Panc1 (cell line): ENCODE measurements around the gene ERFL. TPM values are rescaled to one million over a fixed set of nuclear protein-coding genes. Genes with fewer than 3 reads are reported as not detected.

Experiments
- ATAC-seq: fragments of 200-7000 bp; cut with Tn5 transposase; 2 replicates; pipeline ENCODE4 v1.9.1; 2020; ENCODE audit warnings: mild to moderate bottlenecking, moderate library complexity
- BruUV-seq: library from RNA; stranded (reverse); fragments of 400-500 nt; replicated peaks from 2 replicates; lab custom pipeline; 2021; lab: Mats Ljungman, UMichigan
- CTCF ChIA-PET: fragments of 300-600 bp; sonication (Branson Sonifier 250); formaldehyde crosslinking; loops from one replicate; lab custom pipeline; 2022; ENCODE audit warnings: antibody characterized with exemption; lab: Charles Lee
- POLR2A ChIA-PET: fragments of 300-600 bp; sonication (Branson Sonifier 250); formaldehyde crosslinking; loops from one replicate; lab custom pipeline; 2022; ENCODE audit warnings: antibody characterized with exemption; lab: Charles Lee
- DNase-seq: peaks from one replicate; pipeline ENCODE4 v3.0.0-alpha.2; 2010; ENCODE audit warnings: low read depth, low spot score
- H3K27ac ChIP-seq: 2 replicates; pipeline ENCODE4 v1.5.1; 2011; ENCODE audit warnings: mild to moderate bottlenecking, low read length, inconsistent platforms
- H3K27me3 ChIP-seq: fragments of 200-500 bp; sonication (Bioruptor generic); 2 replicates; pipeline ENCODE4 v1.6.0; 2014; ENCODE audit warnings: low read length, inconsistent platforms; ENCODE audit not compliant: control insufficient read depth, insufficient read depth
- H3K36me3 ChIP-seq: fragments of 200-500 bp; sonication (Bioruptor generic); 2 replicates; pipeline ENCODE4 v1.5.1; 2014; ENCODE audit warnings: inconsistent platforms, mild to moderate bottlenecking, low read length, moderate library complexity; ENCODE audit not compliant: control insufficient read depth, insufficient read depth
- H3K4me1 ChIP-seq: 2 replicates; pipeline ENCODE4 v1.5.1; 2011; ENCODE audit warnings: inconsistent platforms, mild to moderate bottlenecking, low read length, moderate library complexity; ENCODE audit not compliant: control insufficient read depth, insufficient read depth
- H3K4me3 ChIP-seq, 2 experiments: 2 replicates each; pipeline ENCODE4 v1.5.1; 2011 to 2012; ENCODE audit warnings: low read depth in 2 of 2, low read length in 2 of 2, mild to moderate bottlenecking in 2 of 2, inconsistent platforms in 1 of 2, moderate library complexity in 1 of 2
- H3K9me3 ChIP-seq: fragments of 200-500 bp; sonication (Bioruptor generic); 2 replicates; pipeline ENCODE4 v1.5.1; 2014; ENCODE audit warnings: low read depth, mild to moderate bottlenecking, inconsistent platforms, low read length, moderate library complexity; ENCODE audit not compliant: control insufficient read depth, insufficient read depth
- CTCF ChIP-seq: fragments of 450-650 bp; IDR thresholded peaks from 2 replicates; pipeline ENCODE4 v1.5.1; 2017; ENCODE audit warnings: mild to moderate bottlenecking
- POLR2AphosphoS5 ChIP-seq: IDR thresholded peaks from 2 replicates; pipeline ENCODE4 v1.6.1; 2012; ENCODE audit warnings: mild to moderate bottlenecking, low read depth, low read length, moderate library complexity
- SIN3A ChIP-seq: IDR thresholded peaks from 2 replicates; pipeline ENCODE4 v1.6.1; 2012; ENCODE audit warnings: low read depth, mild to moderate bottlenecking, low read length, moderate library complexity, borderline replicate concordance; ENCODE audit not compliant: insufficient read depth
- TCF7L2 ChIP-seq: IDR thresholded peaks from 2 replicates; pipeline ENCODE4 v1.6.1; 2011; ENCODE audit warnings: mild to moderate bottlenecking, low read depth, low read length, inconsistent platforms
- in situ Hi-C: cut with HindIII; loops from 2 replicates; pipeline ENCODE4 v1.10.0; 2016; ENCODE audit warnings: low sequenced_read_pairs, low pct_unique_long_range_greater_than_20kb
- intact Hi-C: fragments of 100-400 bp; cut with micrococcal nuclease; formaldehyde crosslinking; loops from one replicate; pipeline ENCODE4 v1.10.0; 2022; ENCODE audit not compliant: unreplicated experiment
- total RNA-seq: library from RNA; stranded (reverse); gene quantifications from one replicate; pipeline ENCODE4 v1.2.1, GENCODE V29; 2021; ENCODE audit not compliant: unreplicated experiment
- TF ChIP-seq, protein P1 (sequence below), 2 experiments: IDR thresholded peaks; 2 replicates each; pipeline ENCODE4 v1.6.1; 2011 to 2012; ENCODE audit warnings: low read depth in 2 of 2, control low read depth in 1 of 2, low read length in 1 of 2, mild to moderate bottlenecking in 1 of 2, moderate library complexity in 1 of 2; ENCODE audit not compliant: insufficient read depth in 1 of 2

Gene ERFL
- total RNA-seq, 1 experiment from 2014 or later: 0.18 TPM

DNA sequence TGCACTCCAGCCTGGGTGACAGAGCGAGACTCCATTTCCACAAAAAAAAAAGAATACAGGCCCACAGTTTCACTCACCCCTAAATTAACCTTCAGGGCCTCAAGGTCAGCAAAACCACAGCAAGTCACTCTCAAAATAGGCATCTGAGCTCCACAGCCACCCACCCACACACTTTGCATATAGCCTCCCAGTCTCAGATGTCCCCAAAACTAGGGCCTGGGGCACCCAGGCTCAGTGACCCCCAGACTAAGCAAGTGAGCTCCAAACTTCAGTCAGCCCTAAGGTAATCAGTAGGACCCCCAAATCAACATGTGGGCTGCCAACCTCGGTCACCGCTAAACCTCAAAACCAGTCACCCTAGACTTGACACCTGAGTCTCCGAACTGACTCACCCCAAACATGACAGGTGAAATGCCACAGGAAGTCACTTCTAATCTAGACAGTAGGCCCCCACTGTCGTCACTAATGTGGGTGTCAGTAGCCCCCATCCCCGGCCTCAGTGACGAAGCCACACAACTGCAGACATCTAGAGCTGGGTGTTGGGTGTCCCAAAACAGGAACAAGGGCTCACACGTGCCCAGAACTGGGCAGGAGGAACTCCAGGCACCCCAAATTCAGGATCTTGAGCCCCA lies 17.0 kb upstream of the ERFL start:
- Histone ChIP-seq H3K4me1 (no peaks in the 10 kb centered on the region), H3K27ac (no peak overlapping the region), H3K4me3 (no peak overlapping the region), H3K36me3 (no peaks in the 10 kb centered on the region), H3K9me3 (no peaks in the 10 kb centered on the region), H3K27me3 (no peaks in the 10 kb centered on the region)
- no peak for TF ChIP-seq TCF7L2
- no peak for TF ChIP-seq CTCF
- TF ChIP-seq, protein P1, sequence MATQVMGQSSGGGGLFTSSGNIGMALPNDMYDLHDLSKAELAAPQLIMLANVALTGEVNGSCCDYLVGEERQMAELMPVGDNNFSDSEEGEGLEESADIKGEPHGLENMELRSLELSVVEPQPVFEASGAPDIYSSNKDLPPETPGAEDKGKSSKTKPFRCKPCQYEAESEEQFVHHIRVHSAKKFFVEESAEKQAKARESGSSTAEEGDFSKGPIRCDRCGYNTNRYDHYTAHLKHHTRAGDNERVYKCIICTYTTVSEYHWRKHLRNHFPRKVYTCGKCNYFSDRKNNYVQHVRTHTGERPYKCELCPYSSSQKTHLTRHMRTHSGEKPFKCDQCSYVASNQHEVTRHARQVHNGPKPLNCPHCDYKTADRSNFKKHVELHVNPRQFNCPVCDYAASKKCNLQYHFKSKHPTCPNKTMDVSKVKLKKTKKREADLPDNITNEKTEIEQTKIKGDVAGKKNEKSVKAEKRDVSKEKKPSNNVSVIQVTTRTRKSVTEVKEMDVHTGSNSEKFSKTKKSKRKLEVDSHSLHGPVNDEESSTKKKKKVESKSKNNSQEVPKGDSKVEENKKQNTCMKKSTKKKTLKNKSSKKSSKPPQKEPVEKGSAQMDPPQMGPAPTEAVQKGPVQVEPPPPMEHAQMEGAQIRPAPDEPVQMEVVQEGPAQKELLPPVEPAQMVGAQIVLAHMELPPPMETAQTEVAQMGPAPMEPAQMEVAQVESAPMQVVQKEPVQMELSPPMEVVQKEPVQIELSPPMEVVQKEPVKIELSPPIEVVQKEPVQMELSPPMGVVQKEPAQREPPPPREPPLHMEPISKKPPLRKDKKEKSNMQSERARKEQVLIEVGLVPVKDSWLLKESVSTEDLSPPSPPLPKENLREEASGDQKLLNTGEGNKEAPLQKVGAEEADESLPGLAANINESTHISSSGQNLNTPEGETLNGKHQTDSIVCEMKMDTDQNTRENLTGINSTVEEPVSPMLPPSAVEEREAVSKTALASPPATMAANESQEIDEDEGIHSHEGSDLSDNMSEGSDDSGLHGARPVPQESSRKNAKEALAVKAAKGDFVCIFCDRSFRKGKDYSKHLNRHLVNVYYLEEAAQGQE (IDR thresholded peaks at IDR 0.05; ENCODE audit: insufficient read depth in 1 of 2, low read depth in 2 of 2, low read length in 1 of 2): no peak
- no peak for TF ChIP-seq SIN3A
- no peak for TF ChIP-seq POLR2AphosphoS5
- ATAC-seq: no peak
- intact Hi-C loops (no loop called here), in situ Hi-C loops (no loop called here)
- ChIA-PET CTCF (no interaction called here), POLR2A (no interaction called here)
- no peak for DNase-seq
- BruUV-seq: no TSS peak

- ATAC-seq: no peak
Observed at GRCh38 chr19:41944336-41944735, 16.1 kb upstream of the ERFL start.

More at GRCh38 chr19:41944336-41944735, 16.1 kb upstream of the ERFL start:
- Histone ChIP-seq H3K27me3 (no peaks in the 10 kb centered on the region), H3K36me3 (no peaks in the 10 kb centered on the region), H3K4me3 (no peak overlapping the region), H3K4me1 (no peaks in the 10 kb centered on the region), H3K9me3 (no peaks in the 10 kb centered on the region), H3K27ac (no peak overlapping the region)
- TF ChIP-seq TCF7L2 (no peak), POLR2AphosphoS5 (no peak), SIN3A (no peak)
- TF ChIP-seq, protein P1 (IDR thresholded peaks at IDR 0.05; ENCODE audit: insufficient read depth in 1 of 2, low read depth in 2 of 2, low read length in 1 of 2): no peak
- ChIA-PET POLR2A (no interaction called here), CTCF (no interaction called here)
- intact Hi-C loops: no loop called here
- no TSS peak for BruUV-seq
- in situ Hi-C loops: no loop called here
- no peak for DNase-seq
